IMR-90 (cell line): ENCODE measurements around the gene NHSL1. TPM values are rescaled to one million over a fixed set of nuclear protein-coding genes. Genes with fewer than 3 reads are reported as not detected.

Experiments used
- ATAC-seq: fragments of 200-7000 bp; cut with Tn5 transposase; 2 replicates; pipeline ENCODE4 v1.9.1; 2020; ENCODE audit warnings: low read depth, mild to moderate bottlenecking, moderate library complexity
- BruUV-seq: library from RNA; stranded (reverse); fragments of 400-500 nt; replicated peaks from 2 replicates; lab custom pipeline; 2021; lab: Mats Ljungman, UMichigan
- CTCF ChIA-PET: fragments of 300-600 bp; formaldehyde crosslinking; extraction: SDS; loops from one replicate; lab custom pipeline; 2021; ENCODE audit warnings: antibody characterized with exemption; lab: Yijun Ruan, JAX
- POLR2A ChIA-PET: fragments of 300-600 bp; sonication (Branson Sonifier 250); formaldehyde crosslinking; loops from one replicate; lab custom pipeline; 2022; ENCODE audit warnings: antibody characterized with exemption; ENCODE audit not compliant: unreplicated experiment; lab: Charles Lee
- DNase-seq: peaks from one replicate; pipeline ENCODE4 v3.0.0; 2013
- H2AFZ ChIP-seq: replicated peaks from 2 replicates; pipeline ENCODE3; 2013; ENCODE audit warnings: low read length, mild to moderate bottlenecking; ENCODE audit not compliant: poor library complexity
- H2AK5ac ChIP-seq: 2 replicates; pipeline ENCODE4 v1.6.1; 2013; ENCODE audit warnings: low read depth, low read length, inconsistent platforms
- H2AK9ac ChIP-seq: replicated peaks from 2 replicates; pipeline ENCODE3; 2013; ENCODE audit warnings: mild to moderate bottlenecking, low read depth, low read length, moderate library complexity; ENCODE audit not compliant: poor library complexity
- H2BK120ac ChIP-seq: 2 replicates; pipeline ENCODE4 v1.6.1; 2013; ENCODE audit warnings: low read depth, low read length, inconsistent platforms
- H2BK15ac ChIP-seq: 3 replicates; pipeline ENCODE4 v1.6.1; 2013; ENCODE audit warnings: low read depth, low read length, inconsistent platforms
- H2BK20ac ChIP-seq: 2 replicates; pipeline ENCODE4 v1.6.1; 2013; ENCODE audit warnings: low read depth, mild to moderate bottlenecking, inconsistent platforms, low read length, moderate library complexity
- H2BK5ac ChIP-seq: 2 replicates; pipeline ENCODE4 v1.6.1; 2013; ENCODE audit warnings: mild to moderate bottlenecking, low read depth, low read length, inconsistent platforms; ENCODE audit not compliant: poor library complexity, severe bottlenecking
- H3K14ac ChIP-seq: replicated peaks from 2 replicates; pipeline ENCODE4 v1.6.1; 2013; ENCODE audit warnings: low read depth, low read length, inconsistent platforms
- H3K18ac ChIP-seq: 2 replicates; pipeline ENCODE4 v1.6.1; 2013; ENCODE audit warnings: low read depth, low read length, control low read depth
- H3K23ac ChIP-seq: 2 replicates; pipeline ENCODE4 v1.6.1; 2013; ENCODE audit warnings: low read depth, low read length, inconsistent platforms
- H3K27ac ChIP-seq: 2 replicates; pipeline ENCODE4 v1.5.1; 2013; ENCODE audit warnings: mild to moderate bottlenecking, control low read depth, low read length; ENCODE audit not compliant: insufficient read depth
- H3K27me3 ChIP-seq: 2 replicates; pipeline ENCODE4 v1.6.1; 2013; ENCODE audit warnings: low read length; ENCODE audit not compliant: control insufficient read depth, insufficient read depth
- H3K36me3 ChIP-seq: 2 replicates; pipeline ENCODE4 v1.6.1; 2013; ENCODE audit warnings: low read length, mixed read lengths; ENCODE audit not compliant: control insufficient read depth, insufficient read depth
- H3K4ac ChIP-seq: 2 replicates; pipeline ENCODE4 v1.6.1; 2013; ENCODE audit warnings: low read depth, low read length, inconsistent platforms
- H3K4me1 ChIP-seq: 2 replicates; pipeline ENCODE4 v1.6.1; 2013; ENCODE audit warnings: low read length, mixed read lengths; ENCODE audit not compliant: control insufficient read depth, insufficient read depth
- H3K4me2 ChIP-seq: 2 replicates; pipeline ENCODE4 v1.6.1; 2013; ENCODE audit warnings: low read depth, mild to moderate bottlenecking, control low read depth, low read length, moderate library complexity
- H3K4me3 ChIP-seq: 2 replicates; pipeline ENCODE4 v1.5.1; 2013; ENCODE audit warnings: low read depth, mild to moderate bottlenecking, control low read depth, low read length, moderate library complexity; ENCODE audit not compliant: insufficient read depth
- H3K56ac ChIP-seq: 2 replicates; pipeline ENCODE4 v1.6.1; 2013; ENCODE audit warnings: low read length, inconsistent platforms; ENCODE audit not compliant: insufficient read depth; ENCODE audit errors: extremely low read depth
- H3K79me1 ChIP-seq, 2 experiments: 2 replicates each; pipeline ENCODE4 v1.6.1; 2013; ENCODE audit warnings: low read length in 2 of 2, inconsistent platforms in 1 of 2, low read depth in 1 of 2
- H3K9ac ChIP-seq: 2 replicates; pipeline ENCODE4 v1.6.1; 2013; ENCODE audit warnings: low read depth, low read length, control low read depth
- H3K9me1 ChIP-seq: 2 replicates; pipeline ENCODE4 v1.6.1; 2013; ENCODE audit warnings: low read length, inconsistent platforms; ENCODE audit not compliant: insufficient read depth
- H3K9me3 ChIP-seq: 2 replicates; pipeline ENCODE4 v1.6.1; 2013; ENCODE audit warnings: low read length; ENCODE audit not compliant: control insufficient read depth, insufficient read depth
- H4K20me1 ChIP-seq: 2 replicates; pipeline ENCODE4 v1.6.1; 2013; ENCODE audit warnings: low read length, inconsistent platforms; ENCODE audit not compliant: insufficient read depth
- H4K5ac ChIP-seq: 2 replicates; pipeline ENCODE4 v1.6.1; 2013; ENCODE audit warnings: mild to moderate bottlenecking, low read depth, low read length, control low read depth
- H4K8ac ChIP-seq, 2 experiments: 2 replicates each; pipeline ENCODE4 v1.6.1; 2013; ENCODE audit warnings: low read depth in 2 of 2, low read length in 2 of 2, control low read depth in 1 of 2, inconsistent platforms in 1 of 2
- H4K91ac ChIP-seq: 2 replicates; pipeline ENCODE4 v1.6.1; 2013; ENCODE audit warnings: low read depth, low read length, inconsistent platforms; ENCODE audit not compliant: insufficient read depth
- BHLHE40 ChIP-seq: fragments of 150-350 bp; IDR thresholded peaks from 2 replicates; pipeline ENCODE4 v1.6.1; 2016; ENCODE audit warnings: mild to moderate bottlenecking, low read depth, low read length
- CHD1 ChIP-seq: IDR thresholded peaks from 2 replicates; pipeline ENCODE4 v1.6.1; 2012; ENCODE audit warnings: low read depth, low read length, improper control_type of control experiment
- FOS ChIP-seq: fragments of 150-350 bp; IDR thresholded peaks from 2 replicates; pipeline ENCODE4 v1.6.1; 2016; ENCODE audit warnings: low read depth, low read length
- MAFK ChIP-seq: IDR thresholded peaks from 2 replicates; pipeline ENCODE4 v1.6.1; 2012; ENCODE audit warnings: low read depth, low read length, improper control_type of control experiment
- MAZ ChIP-seq: IDR thresholded peaks from 2 replicates; pipeline ENCODE4 v1.6.1; 2012; ENCODE audit warnings: low read depth, mild to moderate bottlenecking, low read length, improper control_type of control experiment, moderate library complexity, borderline replicate concordance
- MXI1 ChIP-seq: IDR thresholded peaks from 2 replicates; pipeline ENCODE4 v1.6.1; 2012; ENCODE audit warnings: low read depth, mild to moderate bottlenecking, low read length, moderate library complexity, borderline replicate concordance
- NFE2L2 ChIP-seq: fragments of 150-350 bp; IDR thresholded peaks from 2 replicates; pipeline ENCODE4 v1.6.1; 2016; ENCODE audit warnings: low read depth, mild to moderate bottlenecking, low read length
- RAD21 ChIP-seq: IDR thresholded peaks from 2 replicates; pipeline ENCODE4 v1.6.1; 2012; ENCODE audit warnings: low read length, improper control_type of control experiment
- RFX5 ChIP-seq: IDR thresholded peaks from 2 replicates; pipeline ENCODE4 v1.8.0; 2012; ENCODE audit warnings: low read depth, mild to moderate bottlenecking, low read length, moderate library complexity
- WGBS, 2 experiments: methylation state at CpG; one replicate each; pipeline versions ENCODE4 v1.1.5 to v1.1.7; 2013; ENCODE audit warnings: missing lambda C conversion rate in 2 of 2; ENCODE audit not compliant: insufficient read length in 1 of 2; ENCODE audit errors: extremely low coverage in 2 of 2; 5-methylcytosine and 5-hydroxymethylcytosine counted together
- dilution Hi-C: fragments of 300-500 bp; cut with HindIII; formaldehyde crosslinking; loops from one replicate; pipeline ENCODE4 v1.14.3; 2018; ENCODE audit warnings: low sequenced_read_pairs; ENCODE audit not compliant: unreplicated experiment
- in situ Hi-C: fragments of 300-500 bp; cut with MboI; formaldehyde crosslinking; loops from 3 replicates; pipeline ENCODE4 v1.14.3; 2019; ENCODE audit warnings: low sequenced_read_pairs, inconsistent platforms, mixed read lengths
- intact Hi-C: fragments of 100-400 bp; cut with micrococcal nuclease; formaldehyde crosslinking; loops from 2 replicates; pipeline ENCODE4 v1.10.0; 2022
- polyA plus RNA-seq, 3 experiments: library from polyadenylated mRNA; depleted of rRNA; stranded (reverse); fragments of >200 nt; gene quantifications; 2 replicates each; pipeline ENCODE4 v1.2.3, GENCODE V29; 2012; ENCODE audit warnings: low replicate concordance in 1 of 3
- total RNA-seq: library from RNA; depleted of rRNA; stranded (reverse); fragments of >200 nt; gene quantifications from 2 replicates; pipeline ENCODE4 v1.2.3, GENCODE V29; 2012
- TF ChIP-seq, protein P1 (sequence below): conservative IDR thresholded peaks from 2 replicates; pipeline ENCODE4 v1.5.1; 2012; ENCODE audit warnings: mild to moderate bottlenecking, low read depth, low read length, improper control_type of control experiment

The NHSL1 gene
- total and polyA plus RNA-seq, 2 of the 4 experiments (the other 2 are of a cell fraction): 5.6 to 7.2 TPM

DNA sequence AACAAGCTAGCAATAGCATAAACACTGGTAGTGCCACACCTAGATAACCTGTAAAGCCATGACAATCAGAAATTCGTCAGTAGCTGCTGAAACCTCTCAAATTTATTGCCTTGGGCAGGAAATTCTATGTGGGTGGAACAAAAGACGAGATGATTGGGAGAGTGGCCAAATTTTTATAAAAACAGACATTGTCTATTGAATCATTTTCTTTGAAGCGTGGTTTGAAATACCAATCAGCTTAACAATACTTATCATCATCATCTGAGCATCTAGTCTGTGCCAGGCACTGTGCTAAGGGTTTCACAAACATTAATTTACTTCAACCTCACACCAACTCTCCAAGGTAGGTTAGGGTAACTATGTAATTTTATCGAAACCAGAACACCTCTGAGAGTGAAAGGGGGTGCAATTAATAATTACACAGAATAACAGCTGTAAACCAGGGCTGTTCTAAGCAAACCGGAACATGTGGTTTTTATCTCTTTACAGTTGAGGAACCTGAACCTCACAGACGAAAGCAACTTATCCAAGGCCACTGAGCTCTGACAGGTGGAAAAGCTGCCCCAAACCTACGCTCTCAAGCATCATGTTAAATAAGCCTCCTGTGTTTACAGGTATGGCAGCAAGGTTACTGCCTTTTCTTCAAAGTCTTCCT, 43.4 kb downstream of the NHSL1 start:
- no peaks in the 10 kb centered on the region for H3K9me3 ChIP-seq
- H3K27ac ChIP-seq: no peak overlapping the region
- H2BK20ac ChIP-seq: no peak overlapping the region
- H3K4me2 ChIP-seq: no peak overlapping the region
- no peak overlapping the region for H2AFZ ChIP-seq
- H3K4me3 ChIP-seq: no peak overlapping the region
- no peak overlapping the region for H3K14ac ChIP-seq
- WGBS, 2 experiments: no CpG with 5 or more reads among the region's 7 CpGs
- TF ChIP-seq RFX5 (no peak), RAD21 (no peak), MAZ (no peak), BHLHE40 (no peak), MXI1 (no peak), NFE2L2 (no peak), FOS (no peak), CHD1 (no peak), MAFK (no peak)
- TF ChIP-seq, protein P1, sequence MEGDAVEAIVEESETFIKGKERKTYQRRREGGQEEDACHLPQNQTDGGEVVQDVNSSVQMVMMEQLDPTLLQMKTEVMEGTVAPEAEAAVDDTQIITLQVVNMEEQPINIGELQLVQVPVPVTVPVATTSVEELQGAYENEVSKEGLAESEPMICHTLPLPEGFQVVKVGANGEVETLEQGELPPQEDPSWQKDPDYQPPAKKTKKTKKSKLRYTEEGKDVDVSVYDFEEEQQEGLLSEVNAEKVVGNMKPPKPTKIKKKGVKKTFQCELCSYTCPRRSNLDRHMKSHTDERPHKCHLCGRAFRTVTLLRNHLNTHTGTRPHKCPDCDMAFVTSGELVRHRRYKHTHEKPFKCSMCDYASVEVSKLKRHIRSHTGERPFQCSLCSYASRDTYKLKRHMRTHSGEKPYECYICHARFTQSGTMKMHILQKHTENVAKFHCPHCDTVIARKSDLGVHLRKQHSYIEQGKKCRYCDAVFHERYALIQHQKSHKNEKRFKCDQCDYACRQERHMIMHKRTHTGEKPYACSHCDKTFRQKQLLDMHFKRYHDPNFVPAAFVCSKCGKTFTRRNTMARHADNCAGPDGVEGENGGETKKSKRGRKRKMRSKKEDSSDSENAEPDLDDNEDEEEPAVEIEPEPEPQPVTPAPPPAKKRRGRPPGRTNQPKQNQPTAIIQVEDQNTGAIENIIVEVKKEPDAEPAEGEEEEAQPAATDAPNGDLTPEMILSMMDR: no peak
- H3K4me1 ChIP-seq: 0 out of 2 replicates have a peak, but pooled peaks cover 2% of the 10 kb centered on the region
- H4K91ac ChIP-seq: no peak overlapping the region
- no peak overlapping the region for H2AK5ac ChIP-seq
- H3K18ac ChIP-seq: no peak overlapping the region
- H2BK5ac ChIP-seq: no peak overlapping the region
- H2BK15ac ChIP-seq: no peak overlapping the region
- H3K4ac ChIP-seq: no peak overlapping the region
- DNase-seq (peak; percentile 52), ATAC-seq (no peak)
- no TSS peak for BruUV-seq
- H3K27me3 ChIP-seq: no peaks in the 10 kb centered on the region
- H3K9me1 ChIP-seq: peaks cover 4% of the 10 kb centered on the region; the same call in 1 of the 2 replicates
- ChIA-PET CTCF (no interaction called here), POLR2A (no interaction called here)
- no peak overlapping the region for H4K5ac ChIP-seq
- no peak overlapping the region for H3K56ac ChIP-seq
- intact Hi-C loops: no loop called here
- no peak overlapping the region for H2AK9ac ChIP-seq
- H3K36me3 ChIP-seq: no peaks in the 10 kb centered on the region
- no peak overlapping the region for H3K9ac ChIP-seq
- H4K8ac ChIP-seq: no peak overlapping the region
- no peaks in the 10 kb centered on the region; a peak in 1 of 4 replicates for H3K79me1 ChIP-seq
- no peak overlapping the region for H3K23ac ChIP-seq
- no peaks in the 10 kb centered on the region for H4K20me1 ChIP-seq
- H2BK120ac ChIP-seq: no peak overlapping the region
- dilution Hi-C loops: no loop called here
- in situ Hi-C loops: no loop called here
